CD4-positive, alpha-beta T cell treated with Interleukin-12 subunit alpha and Interleukin-12 subunit beta, for 1 hour (primary cell): Measurements from ENCODE around the gene OR1I1.
A peak's percentile ranks its signal among the peaks of the same experiment; 100 is the strongest.

Source experiments
- DNase-seq: peaks from one replicate; pipeline ENCODE4 v3.0.0-alpha.2; 2020

OR1I1 gene

DNA sequence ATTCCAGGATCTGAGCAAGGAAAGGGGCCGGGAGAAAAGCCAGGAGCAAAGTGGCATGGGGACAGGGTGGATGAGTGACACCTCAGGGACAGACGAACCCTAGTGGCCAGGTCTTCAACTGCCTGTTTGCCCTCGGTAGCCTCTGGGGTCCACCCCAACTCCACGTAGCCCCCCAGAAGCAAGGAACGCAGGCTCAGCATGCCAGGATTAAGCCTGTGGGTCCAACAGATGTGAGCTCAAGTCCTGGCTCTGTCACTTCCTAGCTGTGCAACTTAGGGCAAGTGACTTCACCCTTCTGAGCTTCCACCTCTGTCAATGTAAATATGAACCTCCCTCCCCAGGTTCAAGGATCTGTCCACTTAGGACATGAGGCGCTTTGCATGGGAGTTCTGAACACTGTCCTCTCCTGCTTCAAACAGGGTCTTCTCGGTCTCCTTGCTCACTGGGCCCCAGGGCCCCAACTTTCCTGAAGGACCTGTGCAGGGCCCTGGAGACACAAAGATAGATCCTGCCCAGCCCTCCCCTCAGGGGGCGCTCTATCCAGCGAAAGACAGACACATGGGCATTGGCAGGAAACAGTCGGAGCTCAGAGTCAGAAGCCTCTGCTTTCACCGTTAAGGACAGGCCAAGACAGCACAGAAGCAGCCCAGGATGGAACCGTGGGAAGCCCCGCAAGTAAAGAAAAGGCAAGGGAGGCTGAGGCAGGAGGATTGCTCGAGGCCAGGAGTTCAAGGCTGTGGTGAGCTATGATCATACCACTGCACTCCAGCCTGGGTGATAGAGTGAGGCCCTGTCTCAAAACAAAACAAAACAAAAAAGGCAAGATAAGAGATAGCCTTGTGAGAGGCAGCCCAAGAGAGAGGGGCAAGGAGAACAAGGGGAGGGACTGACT, 38.4 kb downstream of the OR1I1 start:
- no peak for DNase-seq

GRCh38 chr19:15122331-15123030, 40.5 kb downstream of the OR1I1 start:
- no peak for DNase-seq

DNA sequence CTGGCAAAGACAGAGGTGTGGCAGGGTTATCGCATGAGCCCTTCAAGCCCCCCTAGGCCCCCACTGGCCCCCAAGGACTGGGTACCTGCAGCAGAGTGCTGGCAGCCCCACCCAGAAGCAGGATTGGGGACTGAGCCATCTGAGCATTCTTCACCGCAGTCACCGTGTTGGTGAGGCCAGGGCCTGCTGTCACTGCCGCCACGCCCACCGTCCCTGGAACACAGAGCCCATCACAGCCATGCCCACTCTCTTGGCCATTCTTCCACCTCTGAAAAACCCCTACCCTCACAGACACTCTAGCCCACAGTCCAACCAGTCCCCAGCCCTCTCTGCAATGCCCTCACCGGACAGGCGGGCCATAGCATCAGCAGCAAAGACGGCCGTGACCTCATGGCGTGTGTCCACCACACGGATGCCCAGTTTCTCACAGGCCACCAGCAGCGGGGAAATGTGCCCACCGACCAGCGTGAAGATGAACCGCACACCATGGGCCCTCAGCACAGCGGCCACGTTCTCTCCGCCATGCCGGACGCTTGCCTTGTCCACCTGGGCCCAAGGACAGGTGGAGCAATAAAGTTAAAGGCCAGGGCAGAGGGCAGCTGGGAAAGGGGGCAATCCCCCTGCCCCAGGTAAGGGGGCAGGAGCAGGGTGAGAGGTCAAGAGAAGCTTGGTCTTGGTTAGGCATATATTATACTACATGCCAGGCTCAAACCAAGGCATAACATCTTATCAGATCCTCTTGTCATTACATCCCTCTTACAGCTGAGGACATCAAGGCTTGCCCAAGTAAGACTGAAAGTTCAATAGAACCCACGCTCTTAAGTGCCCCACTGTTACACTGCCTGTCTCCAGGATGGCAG, 41.2 kb downstream of the OR1I1 start:
- no peak for DNase-seq

DNA sequence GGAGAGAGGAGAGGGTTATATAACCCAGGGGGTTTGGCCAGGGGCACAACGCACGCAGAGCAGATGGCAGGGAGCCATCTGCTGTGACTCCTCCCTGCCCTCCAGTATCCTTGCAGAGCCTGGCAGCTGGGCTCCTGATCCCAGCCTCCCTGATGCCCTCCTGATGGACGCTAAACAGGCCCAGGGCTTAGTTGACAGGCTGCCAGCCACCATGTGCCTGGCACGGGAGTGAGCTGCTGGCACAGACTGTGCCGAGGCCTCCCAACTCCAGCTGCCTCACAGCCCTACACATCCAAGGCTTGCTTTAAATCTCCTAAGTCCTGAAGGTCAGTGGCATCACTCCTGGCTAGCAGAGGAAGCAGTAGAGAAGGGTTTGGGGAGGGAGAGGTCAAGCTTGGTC, 41.9 kb downstream of the OR1I1 start:
- DNase-seq, result no peak

DNA sequence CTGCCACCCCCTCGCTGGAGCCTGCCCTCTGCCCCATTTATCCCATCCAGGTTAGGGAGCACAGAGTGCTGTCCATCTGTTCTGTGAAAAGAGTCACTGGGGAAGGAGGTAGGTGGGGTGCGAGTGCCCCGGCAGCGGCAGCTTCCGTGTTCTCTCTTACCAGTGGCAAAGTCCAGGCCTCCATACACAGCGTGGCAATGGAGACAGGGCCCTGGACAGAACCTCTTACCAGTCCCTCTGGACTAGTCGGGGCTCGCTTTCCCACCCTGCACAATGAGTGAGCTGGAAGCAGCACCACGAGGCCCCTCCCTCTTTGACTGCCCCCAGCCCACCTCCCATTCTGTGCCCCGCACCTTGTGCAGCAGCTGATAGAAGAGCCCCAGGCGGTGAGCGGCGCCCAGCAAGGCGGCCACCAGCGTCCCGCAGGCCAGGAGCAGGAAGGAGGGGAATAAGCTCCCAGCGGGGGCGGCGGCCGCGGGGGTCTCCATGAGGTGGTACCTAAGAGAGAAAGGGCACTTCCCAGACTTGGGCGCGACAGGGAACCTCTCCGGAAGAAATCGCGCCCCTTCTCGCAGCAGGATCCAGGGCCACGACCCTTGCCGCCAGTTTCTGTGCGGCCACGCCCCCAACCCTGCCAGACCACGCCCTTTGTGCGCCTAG, 42.7 kb downstream of the OR1I1 start:
- DNase-seq, result no peak

GRCh38 chr19:15125232-15126067, 43.4 kb downstream of the OR1I1 start:
- peak; percentile 98 for DNase-seq

- DNase-seq, result no peak
These were observed 44.3 kb downstream of the OR1I1 start for GRCh38 chr19:15126131-15126910.

- DNase-seq, result no peak
These were observed 46.3 kb downstream of the OR1I1 start for GRCh38 chr19:15128162-15128770.

DNA sequence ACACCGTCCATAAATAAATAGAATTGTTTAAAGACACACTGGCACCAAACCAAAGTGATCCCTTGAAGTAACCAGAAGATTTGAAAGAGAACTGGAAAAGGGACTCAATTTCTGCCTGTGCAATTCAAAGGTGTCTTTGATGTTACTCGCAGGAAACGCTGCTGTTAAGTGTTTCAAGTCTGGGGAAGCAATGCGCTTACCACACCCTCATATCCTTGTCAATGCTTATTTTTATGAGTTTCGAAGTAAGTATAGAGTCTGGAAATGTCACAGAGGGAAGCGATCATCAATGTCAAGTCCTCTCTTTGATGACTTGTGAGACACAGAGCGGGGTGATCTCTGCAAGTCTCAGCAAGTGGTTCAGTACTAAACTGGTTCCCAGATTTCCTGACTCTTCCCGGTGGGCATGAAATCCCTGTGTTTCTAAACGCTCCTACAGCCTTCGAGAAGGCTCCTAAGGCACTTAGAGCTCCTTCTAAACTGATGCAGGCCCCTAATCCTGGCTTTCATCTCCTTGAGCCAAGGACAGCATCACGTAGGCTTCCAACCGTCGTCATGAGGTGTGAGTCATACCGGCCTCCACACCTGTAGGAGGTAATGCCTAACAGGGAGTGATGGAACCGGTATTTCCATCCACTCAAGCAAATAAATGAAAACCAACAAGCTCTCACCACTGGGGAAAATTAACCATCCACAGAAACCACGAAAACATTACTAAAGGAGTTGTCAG, 48.0 kb downstream of the OR1I1 start:
- peak; percentile 39 for DNase-seq

GRCh38 chr19:15136234-15136954, 54.4 kb downstream of the OR1I1 start:
- no peak for DNase-seq

GRCh38 chr19:15137777-15138176, 55.8 kb downstream of the OR1I1 start:
- no peak for DNase-seq

DNA sequence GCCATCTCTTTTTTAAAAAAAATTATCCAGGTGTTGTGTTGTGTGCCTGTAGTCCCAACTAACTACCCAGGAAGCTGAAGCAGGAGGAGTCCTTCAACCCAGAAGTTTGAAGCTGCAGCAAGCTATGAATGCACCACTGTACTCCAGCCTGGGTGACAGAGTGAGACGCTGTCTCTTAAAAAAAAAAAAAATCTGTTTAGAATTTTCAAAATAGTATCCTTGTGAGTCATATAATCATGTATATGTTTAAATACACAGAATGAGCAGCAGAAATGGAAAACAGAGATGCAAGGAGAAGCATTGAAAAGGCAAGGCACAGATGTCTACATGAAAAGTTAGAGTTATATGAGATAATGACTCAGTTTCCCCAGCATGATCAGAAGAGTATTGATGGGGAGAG, 56.4 kb downstream of the OR1I1 start:
- no peak for DNase-seq

DNA sequence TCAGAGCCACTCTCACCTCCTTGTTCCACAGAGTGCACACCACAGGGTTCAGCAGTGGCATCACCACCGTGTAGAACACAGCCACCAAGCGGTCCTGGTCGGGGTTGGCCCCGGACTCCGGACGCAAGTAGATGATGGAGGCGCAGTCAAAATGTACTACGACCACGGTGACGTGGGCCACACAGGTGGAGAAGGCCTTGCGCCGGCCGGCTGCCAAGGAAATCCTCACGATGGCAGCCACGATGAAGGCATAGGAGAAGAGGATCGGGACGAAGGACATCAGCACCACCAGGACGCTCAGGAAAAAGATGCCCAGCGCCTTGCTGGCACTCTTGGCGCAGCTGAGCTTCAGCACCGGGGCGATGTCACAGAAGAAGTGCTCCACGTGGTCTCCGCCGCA, 59.1 kb downstream of the OR1I1 start:
- no peak for DNase-seq

GRCh38 chr19:15142313-15142712, 60.3 kb downstream of the OR1I1 start:
- DNase-seq, result no peak
